ENCODE measurements around the gene DPYSL5.

DPYSL5 gene

DNA sequence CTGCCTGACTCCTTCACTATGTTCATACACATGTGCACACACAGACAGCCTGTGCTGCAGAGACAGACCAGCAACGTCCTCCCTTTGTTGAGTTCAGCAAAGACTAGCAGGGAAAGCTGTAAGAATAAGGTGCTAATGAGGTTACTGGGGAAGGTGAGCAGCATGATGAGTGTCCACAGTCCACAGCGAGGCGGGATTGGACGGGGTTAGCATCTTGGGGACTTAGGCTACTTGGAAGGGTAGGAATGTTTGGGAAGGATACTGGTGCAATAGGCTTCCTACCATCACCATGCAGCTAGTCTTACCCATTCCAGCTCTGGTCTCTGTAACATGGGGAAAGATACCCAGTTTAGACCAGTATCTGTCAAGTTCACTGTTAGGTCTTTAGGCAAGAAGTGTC lies 41.9 kb downstream of the DPYSL5 start:
- Histone ChIP-seq H3K36me3 (ENCODE audit: low read depth) (no peaks in the 10 kb centered on the region), H3K27me3 (ENCODE audit: insufficient read depth, poor library complexity, severe bottlenecking) (no peaks in the 10 kb centered on the region), H3K4me1 (ENCODE audit: insufficient read depth, poor library complexity, severe bottlenecking) (no peaks in the 10 kb centered on the region), H3K4me3 (ENCODE audit: severe bottlenecking) (no peak overlapping the region), H3K9me3 (ENCODE audit: severe bottlenecking) (no peaks in the 10 kb centered on the region), H3K27ac (ENCODE audit: poor library complexity, severe bottlenecking) (no peak overlapping the region)
- ATAC-seq (ENCODE audit: low read depth) (no peak), DNase-seq (ENCODE audit: low spot score) (no peak)
- TF ChIP-seq, protein P1, sequence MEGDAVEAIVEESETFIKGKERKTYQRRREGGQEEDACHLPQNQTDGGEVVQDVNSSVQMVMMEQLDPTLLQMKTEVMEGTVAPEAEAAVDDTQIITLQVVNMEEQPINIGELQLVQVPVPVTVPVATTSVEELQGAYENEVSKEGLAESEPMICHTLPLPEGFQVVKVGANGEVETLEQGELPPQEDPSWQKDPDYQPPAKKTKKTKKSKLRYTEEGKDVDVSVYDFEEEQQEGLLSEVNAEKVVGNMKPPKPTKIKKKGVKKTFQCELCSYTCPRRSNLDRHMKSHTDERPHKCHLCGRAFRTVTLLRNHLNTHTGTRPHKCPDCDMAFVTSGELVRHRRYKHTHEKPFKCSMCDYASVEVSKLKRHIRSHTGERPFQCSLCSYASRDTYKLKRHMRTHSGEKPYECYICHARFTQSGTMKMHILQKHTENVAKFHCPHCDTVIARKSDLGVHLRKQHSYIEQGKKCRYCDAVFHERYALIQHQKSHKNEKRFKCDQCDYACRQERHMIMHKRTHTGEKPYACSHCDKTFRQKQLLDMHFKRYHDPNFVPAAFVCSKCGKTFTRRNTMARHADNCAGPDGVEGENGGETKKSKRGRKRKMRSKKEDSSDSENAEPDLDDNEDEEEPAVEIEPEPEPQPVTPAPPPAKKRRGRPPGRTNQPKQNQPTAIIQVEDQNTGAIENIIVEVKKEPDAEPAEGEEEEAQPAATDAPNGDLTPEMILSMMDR (IDR thresholded peaks at IDR 0.05; ENCODE audit: poor library complexity, severe bottlenecking) = no peak

DNA sequence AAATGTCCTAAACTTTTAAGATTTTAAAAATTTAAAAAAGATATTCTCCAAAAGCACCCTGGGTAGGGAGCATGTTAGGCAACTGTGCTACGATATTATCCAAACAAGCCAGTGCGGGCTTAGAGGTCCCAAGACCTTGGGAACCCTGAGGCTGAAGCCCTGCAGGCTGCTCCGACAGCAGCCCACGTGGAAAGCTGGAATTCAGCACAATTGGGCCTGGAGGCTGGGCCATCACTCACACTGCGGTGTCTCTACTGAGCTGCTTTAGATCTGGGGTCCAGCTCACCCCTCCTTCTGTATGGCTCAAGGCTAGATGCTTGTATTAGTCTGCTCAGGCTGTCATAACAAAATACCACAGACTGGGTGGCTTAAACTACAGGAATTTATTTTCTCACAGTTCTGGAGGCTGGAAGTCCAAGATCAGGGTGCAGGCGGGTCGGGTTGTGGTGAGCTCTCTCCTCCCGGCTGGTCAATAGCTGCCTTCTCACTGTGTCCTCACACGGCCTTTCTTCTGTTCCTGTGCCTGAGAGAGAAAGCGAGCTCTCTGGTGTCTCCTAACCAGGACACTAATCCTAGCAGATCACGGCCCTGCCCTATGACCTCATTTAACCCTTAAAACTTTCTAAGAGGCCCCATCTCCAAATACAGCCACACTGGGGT lies 42.5 kb downstream of the DPYSL5 start:
- H3K36me3 ChIP-seq (ENCODE audit: low read depth) = no peaks in the 10 kb centered on the region
- H3K9me3 ChIP-seq (ENCODE audit: severe bottlenecking) = no peaks in the 10 kb centered on the region
- no peak for DNase-seq (ENCODE audit: low spot score)
- TF ChIP-seq, protein P1 (IDR thresholded peaks at IDR 0.05; ENCODE audit: poor library complexity, severe bottlenecking) = no peak
- no peak for ATAC-seq (ENCODE audit: low read depth)
- no peaks in the 10 kb centered on the region for H3K27me3 ChIP-seq (ENCODE audit: insufficient read depth, poor library complexity, severe bottlenecking)
- H3K4me3 ChIP-seq (ENCODE audit: severe bottlenecking) = no peak overlapping the region
- no peak overlapping the region for H3K27ac ChIP-seq (ENCODE audit: poor library complexity, severe bottlenecking)
- H3K4me1 ChIP-seq (ENCODE audit: insufficient read depth, poor library complexity, severe bottlenecking) = no peaks in the 10 kb centered on the region

DNA sequence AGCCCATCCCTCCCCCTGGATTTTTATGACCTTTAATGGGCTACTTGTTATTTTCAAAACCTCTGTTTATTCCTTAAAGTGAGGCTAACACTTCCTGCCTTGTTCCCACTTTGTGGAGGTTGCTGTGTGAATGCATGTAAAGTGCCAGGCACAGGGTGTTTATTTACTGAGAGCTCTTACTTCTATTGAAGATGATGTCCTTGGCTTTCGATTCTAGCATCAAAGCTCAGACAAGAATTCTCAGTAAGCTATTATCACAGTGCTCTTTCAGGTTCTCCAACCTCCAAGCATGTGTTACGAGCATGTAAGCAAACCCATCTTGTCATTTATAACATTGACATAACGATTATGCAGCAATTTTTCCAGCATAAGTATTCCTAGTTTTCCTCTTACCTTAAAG lies 44.2 kb downstream of the DPYSL5 start:
- no peaks in the 10 kb centered on the region for H3K4me1 ChIP-seq (ENCODE audit: insufficient read depth, poor library complexity, severe bottlenecking)
- TF ChIP-seq, protein P1 (IDR thresholded peaks at IDR 0.05; ENCODE audit: poor library complexity, severe bottlenecking) = no peak
- no peak for ATAC-seq (ENCODE audit: low read depth)
- H3K4me3 ChIP-seq (ENCODE audit: severe bottlenecking) = no peak overlapping the region
- H3K27me3 ChIP-seq (ENCODE audit: insufficient read depth, poor library complexity, severe bottlenecking) = no peaks in the 10 kb centered on the region
- H3K9me3 ChIP-seq (ENCODE audit: severe bottlenecking) = no peaks in the 10 kb centered on the region
- no peaks in the 10 kb centered on the region for H3K36me3 ChIP-seq (ENCODE audit: low read depth)
- no peak overlapping the region for H3K27ac ChIP-seq (ENCODE audit: poor library complexity, severe bottlenecking)
- DNase-seq (ENCODE audit: low spot score) = no peak

GRCh38 chr2:26892922-26893524 lies 45.1 kb downstream of the DPYSL5 start:
- TF ChIP-seq, protein P1 (IDR thresholded peaks at IDR 0.05; ENCODE audit: poor library complexity, severe bottlenecking) = no peak
- no peaks in the 10 kb centered on the region for H3K36me3 ChIP-seq (ENCODE audit: low read depth)
- DNase-seq (ENCODE audit: low spot score) (no peak), ATAC-seq (ENCODE audit: low read depth) (no peak)
- H3K9me3 ChIP-seq (ENCODE audit: severe bottlenecking) = no peaks in the 10 kb centered on the region
- no peak overlapping the region for H3K4me3 ChIP-seq (ENCODE audit: severe bottlenecking)
- no peak overlapping the region for H3K27ac ChIP-seq (ENCODE audit: poor library complexity, severe bottlenecking)
- H3K4me1 ChIP-seq (ENCODE audit: insufficient read depth, poor library complexity, severe bottlenecking) = no peaks in the 10 kb centered on the region
- H3K27me3 ChIP-seq (ENCODE audit: insufficient read depth, poor library complexity, severe bottlenecking) = no peaks in the 10 kb centered on the region

- no peak overlapping the region for H3K27ac ChIP-seq (ENCODE audit: poor library complexity, severe bottlenecking)
- no peaks in the 10 kb centered on the region for H3K27me3 ChIP-seq (ENCODE audit: insufficient read depth, poor library complexity, severe bottlenecking)
- no peaks in the 10 kb centered on the region for H3K9me3 ChIP-seq (ENCODE audit: severe bottlenecking)
- H3K36me3 ChIP-seq (ENCODE audit: low read depth) = no peaks in the 10 kb centered on the region
- no peak for ATAC-seq (ENCODE audit: low read depth)
- H3K4me3 ChIP-seq (ENCODE audit: severe bottlenecking) = no peak overlapping the region
- DNase-seq (ENCODE audit: low spot score) = no peak
- H3K4me1 ChIP-seq (ENCODE audit: insufficient read depth, poor library complexity, severe bottlenecking) = no peaks in the 10 kb centered on the region
- TF ChIP-seq, protein P1 (IDR thresholded peaks at IDR 0.05; ENCODE audit: poor library complexity, severe bottlenecking) = no peak
Measured at GRCh38 chr2:26894136-26894535, 46.2 kb downstream of the DPYSL5 start.
